K562 (cell line): Measurements from ENCODE around the gene GATC. TPM values are rescaled to one million over a fixed set of nuclear protein-coding genes. Genes with fewer than 3 reads are reported as not detected.

Experiments used
- BACH1 ChIP-seq: fragments of 200-800 bp; sonication (Bioruptor generic); IDR thresholded peaks from 2 replicates; pipeline ENCODE4 v1.6.1; 2016; ENCODE audit warnings: missing genetic modification characterization, missing compliant biosample characterization
- CAMTA2 ChIP-seq: fragments of 250-450 bp; sonication (Bioruptor Pico); conservative IDR thresholded peaks from 2 replicates; pipeline ENCODE4 v1.5.1; 2022
- FOXP1 ChIP-seq: sonication (generic); formaldehyde crosslinking; IDR thresholded peaks from 2 replicates; pipeline ENCODE4 v1.8.0; 2022; ENCODE audit warnings: mild to moderate bottlenecking, missing genetic modification reagents
- FUS ChIP-seq: fragments of 200-400 bp; formaldehyde crosslinking; optimal IDR thresholded peaks from 2 replicates; pipeline ENCODE3; 2017; ENCODE audit warnings: low read depth, low read length
- KLF16 ChIP-seq: IDR thresholded peaks from 2 replicates; pipeline ENCODE4 v1.6.1; 2016; ENCODE audit warnings: antibody characterized with exemption
- L3MBTL2 ChIP-seq: fragments of 450-650 bp; IDR thresholded peaks from 2 replicates; pipeline ENCODE4 v1.6.1; 2016; ENCODE audit warnings: mild to moderate bottlenecking, moderate library complexity
- MBD2 ChIP-seq: sonication (generic); IDR thresholded peaks from 2 replicates; pipeline ENCODE4 v1.6.1; 2016; ENCODE audit warnings: low read depth, borderline replicate concordance
- MCM5 ChIP-seq: fragments of 450-650 bp; IDR thresholded peaks from 2 replicates; pipeline ENCODE4 v1.6.1; 2016; ENCODE audit warnings: low read depth
- POLR2H ChIP-seq: IDR thresholded peaks from 2 replicates; pipeline ENCODE4 v1.6.1; 2016; ENCODE audit warnings: missing genetic modification characterization, low read depth, mild to moderate bottlenecking, control low read depth, missing compliant biosample characterization, moderate library complexity
- SREBF2 ChIP-seq: sonication (generic); formaldehyde crosslinking; IDR thresholded peaks from 2 replicates; pipeline ENCODE4 v1.4.0; 2020; ENCODE audit warnings: mild to moderate bottlenecking, missing genetic modification reagents
- ZNF146 ChIP-seq: IDR thresholded peaks from one replicate; pipeline ENCODE4 v1.6.1; 2018; ENCODE audit warnings: missing compliant biosample characterization; ENCODE audit not compliant: unreplicated experiment
- ZNF24 ChIP-seq: fragments of 450-650 bp; IDR thresholded peaks from 2 replicates; pipeline ENCODE4 v1.6.1; 2016
- ZNF57 ChIP-seq: fragments of 450-650 bp; formaldehyde crosslinking; IDR thresholded peaks from 2 replicates; pipeline ENCODE4 v1.4.0; 2020; ENCODE audit warnings: mild to moderate bottlenecking, moderate library complexity
- ZZZ3 ChIP-seq: fragments of 450-650 bp; IDR thresholded peaks from 2 replicates; pipeline ENCODE4 v1.6.1; 2016; ENCODE audit warnings: antibody characterized with exemption, mild to moderate bottlenecking, moderate library complexity
- polyA plus RNA-seq, 8 experiments: library from polyadenylated mRNA; depleted of rRNA in 4 of 8; stranded (reverse) in 5 of 8; unstranded in 3 of 8; fragments of >200 nt; fragmentation: Nextera tagmentation in 2 of 8; fragmentation: Illumina TruSeq in 1 of 8; extraction: Ambion mirVana in 2 of 8; extraction: Trizol in 1 of 8; gene quantifications; 2 replicates each; pipeline versions ENCODE4 v1.2.1 to v1.2.3, GENCODE V29; 2011 to 2014; ENCODE audit warnings: inconsistent platforms in 1 of 8, missing spikeins in 1 of 8
- total RNA-seq, 7 experiments: library from RNA; depleted of rRNA in 6 of 7; stranded (reverse); fragments of >200 nt in 6 of 7; fragmentation: Illumina TruSeq in 2 of 7; extraction: Trizol in 2 of 7; gene quantifications; 2 replicates each; pipeline versions ENCODE4 v1.2.1 to v1.2.3, GENCODE V29; 2011 to 2021; ENCODE audit warnings: low replicate concordance in 1 of 7
- TF ChIP-seq, protein P1 (sequence below), 2 experiments: IDR thresholded peaks; 2 replicates each; pipeline ENCODE4 v1.6.1; 2011; ENCODE audit warnings: borderline replicate concordance in 1 of 2, control low read depth in 1 of 2, low read depth in 1 of 2, low read length in 1 of 2, mild to moderate bottlenecking in 1 of 2, mixed read lengths in 1 of 2, moderate library complexity in 1 of 2; ENCODE audit not compliant: insufficient read depth in 1 of 2, insufficient read length in 1 of 2, poor library complexity in 1 of 2, severe bottlenecking in 1 of 2; ENCODE audit errors: extremely low read depth in 1 of 2
- TF ChIP-seq, protein P2 (sequence below): sonication (generic); formaldehyde crosslinking; IDR thresholded peaks from 2 replicates; pipeline ENCODE4 v1.8.0; 2022; ENCODE audit warnings: mild to moderate bottlenecking, missing genetic modification reagents
- TF ChIP-seq, protein P3 (sequence below): fragments of 250-450 bp; sonication (Bioruptor Pico); IDR thresholded peaks from 2 replicates; pipeline ENCODE4 v1.6.1; 2021; ENCODE audit warnings: mild to moderate bottlenecking
- TF ChIP-seq, protein P4 (sequence below): fragments of 450-650 bp; IDR thresholded peaks from 2 replicates; pipeline ENCODE4 v1.7.1; 2018; ENCODE audit warnings: mild to moderate bottlenecking, low read depth; ENCODE audit not compliant: partially characterized antibody
- TF ChIP-seq, protein P5 (sequence below): sonication (generic); formaldehyde crosslinking; IDR thresholded peaks from 2 replicates; pipeline ENCODE4 v1.8.1; 2023; ENCODE audit warnings: mild to moderate bottlenecking, missing genetic modification reagents

The GATC gene
- total and polyA plus RNA-seq, 9 of the 15 experiments (the other 6 are each of a cell fraction or from before 2014, with no cell fraction given) = 5.8 to 52.6 (median 28.2) TPM

DNA sequence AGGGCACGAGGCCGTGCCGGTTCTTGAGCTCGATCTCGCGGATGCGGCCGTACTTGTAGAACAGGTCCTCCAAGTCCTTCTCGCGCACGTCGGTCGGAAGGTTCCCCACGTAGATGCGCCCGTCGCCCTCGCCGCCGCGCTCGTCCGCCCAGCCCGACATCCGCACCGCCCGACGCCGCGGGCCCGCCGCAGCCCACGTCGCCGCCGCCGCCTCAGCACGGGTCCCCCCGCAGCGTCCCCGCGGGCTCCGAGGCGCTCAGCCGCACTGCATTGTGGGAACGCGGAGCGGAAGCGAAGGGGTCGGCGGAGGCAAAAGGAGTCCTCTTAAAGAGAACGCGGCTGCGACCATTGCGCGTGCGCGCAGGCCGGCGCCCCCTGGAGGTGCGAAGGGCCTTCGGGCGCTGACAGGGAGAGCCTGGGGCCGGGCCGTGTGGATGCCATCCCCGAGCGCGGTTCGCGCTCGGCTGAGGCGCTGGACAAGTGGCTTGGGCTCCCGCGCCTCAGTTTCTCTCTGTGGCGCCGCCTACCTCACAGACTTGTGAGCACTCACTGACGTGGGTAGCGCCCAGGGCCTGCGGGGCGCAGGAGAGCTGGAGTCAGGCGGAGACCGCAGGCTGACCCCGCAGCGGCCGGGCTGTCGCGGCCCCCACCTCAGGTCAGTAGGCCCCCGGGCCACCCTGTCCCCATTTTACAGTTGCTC lies 23.4 kb downstream of the GATC start, which contains the start of gene SRSF9 (continued):
- TF ChIP-seq, protein P1, sequence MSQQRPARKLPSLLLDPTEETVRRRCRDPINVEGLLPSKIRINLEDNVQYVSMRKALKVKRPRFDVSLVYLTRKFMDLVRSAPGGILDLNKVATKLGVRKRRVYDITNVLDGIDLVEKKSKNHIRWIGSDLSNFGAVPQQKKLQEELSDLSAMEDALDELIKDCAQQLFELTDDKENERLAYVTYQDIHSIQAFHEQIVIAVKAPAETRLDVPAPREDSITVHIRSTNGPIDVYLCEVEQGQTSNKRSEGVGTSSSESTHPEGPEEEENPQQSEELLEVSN (IDR thresholded peaks at IDR 0.05; ENCODE audit: borderline replicate concordance in 1 of 2, extremely low read depth in 1 of 2, insufficient read depth in 1 of 2, insufficient read length in 1 of 2, low read depth in 1 of 2, low read length in 1 of 2, poor library complexity in 1 of 2, severe bottlenecking in 1 of 2) = peak in 1 of 2 experiments; percentile 88
- TF ChIP-seq ZNF146 (CRISPR knock-in tag) (no peak), BACH1 (tag) (no peak), MCM5 (no peak), POLR2H (tag) (peak; percentile 73), FOXP1 (CRISPR knock-in tag) (peak; percentile 69), SREBF2 (CRISPR knock-in tag) (no peak), ZNF24 (peak; percentile 61; the same call in 1 of the 2 replicates), MBD2 (peak; percentile 56; the same call in 1 of the 2 replicates), ZNF57 (peak; percentile 67; the same call in 1 of the 2 replicates), L3MBTL2 (peak; percentile 85), KLF16 (0 out of 2 replicates have a peak, but pooled peaks have one; percentile 30), CAMTA2 (CRISPR knock-in tag) (0 out of 2 replicates have a peak, but pooled peaks have one; percentile 16), ZZZ3 (no peak), FUS (peak; percentile 32)
- TF ChIP-seq, protein P2, sequence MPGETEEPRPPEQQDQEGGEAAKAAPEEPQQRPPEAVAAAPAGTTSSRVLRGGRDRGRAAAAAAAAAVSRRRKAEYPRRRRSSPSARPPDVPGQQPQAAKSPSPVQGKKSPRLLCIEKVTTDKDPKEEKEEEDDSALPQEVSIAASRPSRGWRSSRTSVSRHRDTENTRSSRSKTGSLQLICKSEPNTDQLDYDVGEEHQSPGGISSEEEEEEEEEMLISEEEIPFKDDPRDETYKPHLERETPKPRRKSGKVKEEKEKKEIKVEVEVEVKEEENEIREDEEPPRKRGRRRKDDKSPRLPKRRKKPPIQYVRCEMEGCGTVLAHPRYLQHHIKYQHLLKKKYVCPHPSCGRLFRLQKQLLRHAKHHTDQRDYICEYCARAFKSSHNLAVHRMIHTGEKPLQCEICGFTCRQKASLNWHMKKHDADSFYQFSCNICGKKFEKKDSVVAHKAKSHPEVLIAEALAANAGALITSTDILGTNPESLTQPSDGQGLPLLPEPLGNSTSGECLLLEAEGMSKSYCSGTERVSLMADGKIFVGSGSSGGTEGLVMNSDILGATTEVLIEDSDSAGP = peak; percentile 93
- TF ChIP-seq, protein P3, sequence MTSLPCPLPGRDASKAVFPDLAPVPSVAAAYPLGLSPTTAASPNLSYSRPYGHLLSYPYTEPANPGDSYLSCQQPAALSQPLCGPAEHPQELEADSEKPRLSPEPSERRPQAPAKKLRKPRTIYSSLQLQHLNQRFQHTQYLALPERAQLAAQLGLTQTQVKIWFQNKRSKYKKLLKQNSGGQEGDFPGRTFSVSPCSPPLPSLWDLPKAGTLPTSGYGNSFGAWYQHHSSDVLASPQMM = no peak
- TF ChIP-seq, protein P4, sequence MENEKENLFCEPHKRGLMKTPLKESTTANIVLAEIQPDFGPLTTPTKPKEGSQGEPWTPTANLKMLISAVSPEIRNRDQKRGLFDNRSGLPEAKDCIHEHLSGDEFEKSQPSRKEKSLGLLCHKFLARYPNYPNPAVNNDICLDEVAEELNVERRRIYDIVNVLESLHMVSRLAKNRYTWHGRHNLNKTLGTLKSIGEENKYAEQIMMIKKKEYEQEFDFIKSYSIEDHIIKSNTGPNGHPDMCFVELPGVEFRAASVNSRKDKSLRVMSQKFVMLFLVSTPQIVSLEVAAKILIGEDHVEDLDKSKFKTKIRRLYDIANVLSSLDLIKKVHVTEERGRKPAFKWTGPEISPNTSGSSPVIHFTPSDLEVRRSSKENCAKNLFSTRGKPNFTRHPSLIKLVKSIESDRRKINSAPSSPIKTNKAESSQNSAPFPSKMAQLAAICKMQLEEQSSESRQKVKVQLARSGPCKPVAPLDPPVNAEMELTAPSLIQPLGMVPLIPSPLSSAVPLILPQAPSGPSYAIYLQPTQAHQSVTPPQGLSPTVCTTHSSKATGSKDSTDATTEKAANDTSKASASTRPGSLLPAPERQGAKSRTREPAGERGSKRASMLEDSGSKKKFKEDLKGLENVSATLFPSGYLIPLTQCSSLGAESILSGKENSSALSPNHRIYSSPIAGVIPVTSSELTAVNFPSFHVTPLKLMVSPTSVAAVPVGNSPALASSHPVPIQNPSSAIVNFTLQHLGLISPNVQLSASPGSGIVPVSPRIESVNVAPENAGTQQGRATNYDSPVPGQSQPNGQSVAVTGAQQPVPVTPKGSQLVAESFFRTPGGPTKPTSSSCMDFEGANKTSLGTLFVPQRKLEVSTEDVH = no peak
- TF ChIP-seq, protein P5, sequence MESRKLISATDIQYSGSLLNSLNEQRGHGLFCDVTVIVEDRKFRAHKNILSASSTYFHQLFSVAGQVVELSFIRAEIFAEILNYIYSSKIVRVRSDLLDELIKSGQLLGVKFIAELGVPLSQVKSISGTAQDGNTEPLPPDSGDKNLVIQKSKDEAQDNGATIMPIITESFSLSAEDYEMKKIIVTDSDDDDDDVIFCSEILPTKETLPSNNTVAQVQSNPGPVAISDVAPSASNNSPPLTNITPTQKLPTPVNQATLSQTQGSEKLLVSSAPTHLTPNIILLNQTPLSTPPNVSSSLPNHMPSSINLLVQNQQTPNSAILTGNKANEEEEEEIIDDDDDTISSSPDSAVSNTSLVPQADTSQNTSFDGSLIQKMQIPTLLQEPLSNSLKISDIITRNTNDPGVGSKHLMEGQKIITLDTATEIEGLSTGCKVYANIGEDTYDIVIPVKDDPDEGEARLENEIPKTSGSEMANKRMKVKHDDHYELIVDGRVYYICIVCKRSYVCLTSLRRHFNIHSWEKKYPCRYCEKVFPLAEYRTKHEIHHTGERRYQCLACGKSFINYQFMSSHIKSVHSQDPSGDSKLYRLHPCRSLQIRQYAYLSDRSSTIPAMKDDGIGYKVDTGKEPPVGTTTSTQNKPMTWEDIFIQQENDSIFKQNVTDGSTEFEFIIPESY = peak; percentile 68
